A549 (cell line): ENCODE results near the gene TCEAL9. TPM values are rescaled to one million over a fixed set of nuclear protein-coding genes. Genes with fewer than 3 reads are reported as not detected.

Experiments
- ATAC-seq, 2 experiments: fragments of 200-7000 bp in 1 of 2; fragments of >200 bp in 1 of 2; cut with Nextera tagmentation in 1 of 2; cut with Tn5 transposase in 1 of 2; 3 replicates each; pipeline versions ENCODE4 v1.8.0 to v1.9.1; 2018 to 2020; ENCODE audit warnings: mild to moderate bottlenecking in 1 of 2, moderate library complexity in 1 of 2
- CTCF ChIA-PET: fragments of 300-600 bp; sonication (Branson Sonifier 250); formaldehyde crosslinking; extraction: SDS; loops from one replicate; lab custom pipeline; 2021; ENCODE audit warnings: antibody characterized with exemption, inconsistent platforms; lab: Yijun Ruan, JAX
- POLR2A ChIA-PET: fragments of 350-600 bp; formaldehyde crosslinking; extraction: SDS; loops from one replicate; lab custom pipeline; 2021; ENCODE audit warnings: antibody characterized with exemption, inconsistent platforms; lab: Yijun Ruan, JAX
- DNase-seq, 2 experiments: peaks; one replicate each; pipeline versions ENCODE4 v3.0.0 to v3.0.0-alpha.2; 2011 to 2016; ENCODE audit warnings: low read depth in 1 of 2, low spot score in 1 of 2
- FAIRE-seq: peaks from 2 replicates; lab custom pipeline; 2011; peaks lifted over from hg19 to GRCh38; lab: Jason Lieb, UNC
- H3K27ac ChIP-seq, 2 experiments: fragments of >200 bp; sonication (Bioruptor Twin); formaldehyde crosslinking; 3 replicates each; pipeline ENCODE4 v1.5.1; 2016 to 2017
- H3K4me1 ChIP-seq: fragments of >200 bp; sonication (Bioruptor Twin); formaldehyde crosslinking; 3 replicates; pipeline ENCODE4 v1.6.1; 2016
- H3K4me2 ChIP-seq: fragments of >200 bp; sonication (Bioruptor Twin); formaldehyde crosslinking; 3 replicates; pipeline ENCODE4 v1.6.1; 2016
- H3K4me3 ChIP-seq: fragments of >200 bp; sonication (Bioruptor Twin); formaldehyde crosslinking; 3 replicates; pipeline ENCODE4 v1.5.1; 2016
- H3K9me3 ChIP-seq: fragments of >200 bp; sonication (Bioruptor Twin); formaldehyde crosslinking; 3 replicates; pipeline ENCODE4 v1.6.1; 2016
- CEBPB ChIP-seq, 2 experiments: fragments of >200 bp in 1 of 2; sonication (Bioruptor Twin) in 1 of 2; formaldehyde crosslinking in 1 of 2; IDR thresholded peaks; 2 replicates each; pipeline ENCODE4 v1.6.1; 2012 to 2016
- CHD2 ChIP-seq: fragments of 150-350 bp; IDR thresholded peaks from 2 replicates; pipeline ENCODE4 v1.6.1; 2014; ENCODE audit warnings: low read length; ENCODE audit not compliant: partially characterized antibody
- EHF ChIP-seq: fragments of 250-450 bp; sonication (Bioruptor Pico); IDR thresholded peaks from 2 replicates; pipeline ENCODE4 v1.5.0; 2020; ENCODE audit warnings: mild to moderate bottlenecking
- EHMT2 ChIP-seq: fragments of 200-600 bp; sonication (generic); IDR thresholded peaks from 2 replicates; pipeline ENCODE4 v1.6.1; 2016; ENCODE audit warnings: antibody characterized with exemption, low read depth, mild to moderate bottlenecking, moderate library complexity
- ESRRA ChIP-seq: fragments of 150-350 bp; IDR thresholded peaks from 2 replicates; pipeline ENCODE4 v1.6.1; 2014; ENCODE audit warnings: mild to moderate bottlenecking, low read length, borderline replicate concordance
- FOSB ChIP-seq: fragments of 250-450 bp; sonication (Bioruptor Pico); IDR thresholded peaks from 2 replicates; pipeline ENCODE4 v1.5.0; 2020; ENCODE audit warnings: mild to moderate bottlenecking, moderate library complexity
- FOSL2 ChIP-seq, 2 experiments: fragments of 450-650 bp in 1 of 2; fragments of >200 bp in 1 of 2; sonication (Bioruptor Twin) in 1 of 2; formaldehyde crosslinking; IDR thresholded peaks; 2 replicates each; pipeline versions ENCODE4 v1.5.0 to v1.6.1; 2016 to 2020; ENCODE audit warnings: mild to moderate bottlenecking in 1 of 2, moderate library complexity in 1 of 2
- FOXS1 ChIP-seq: fragments of 250-450 bp; sonication (Bioruptor Pico); IDR thresholded peaks from 2 replicates; pipeline ENCODE4 v1.5.0; 2020; ENCODE audit warnings: mild to moderate bottlenecking, moderate library complexity
- HOXA7 ChIP-seq: fragments of 250-450 bp; sonication (Bioruptor Pico); IDR thresholded peaks from 2 replicates; pipeline ENCODE4 v1.5.0; 2020; ENCODE audit warnings: mild to moderate bottlenecking, moderate library complexity
- HOXB5 ChIP-seq: fragments of 250-450 bp; sonication (Bioruptor Pico); IDR thresholded peaks from 2 replicates; pipeline ENCODE4 v1.5.0; 2020; ENCODE audit warnings: mild to moderate bottlenecking, moderate library complexity
- JUN ChIP-seq, 2 experiments: fragments of >200 bp; sonication (Bioruptor Twin); formaldehyde crosslinking; IDR thresholded peaks; 2 replicates in 1 of 2; 3 replicates in 1 of 2; pipeline ENCODE4 v1.6.1; 2016 to 2017
- JUNB ChIP-seq: fragments of >200 bp; sonication (Bioruptor Twin); formaldehyde crosslinking; IDR thresholded peaks from 2 replicates; pipeline ENCODE4 v1.6.1; 2016
- KDM1A ChIP-seq: fragments of 200-600 bp; sonication (generic); IDR thresholded peaks from 2 replicates; pipeline ENCODE4 v1.6.1; 2016; ENCODE audit warnings: low read depth, mild to moderate bottlenecking
- KDM5A ChIP-seq: fragments of 200-600 bp; sonication (generic); IDR thresholded peaks from 2 replicates; pipeline ENCODE4 v1.6.1; 2016; ENCODE audit warnings: antibody characterized with exemption, mild to moderate bottlenecking
- NFE2L2 ChIP-seq: fragments of 150-350 bp; conservative IDR thresholded peaks from 2 replicates; pipeline ENCODE4 v1.6.1; 2014; ENCODE audit warnings: low read length
- PHF8 ChIP-seq: fragments of 200-600 bp; sonication (generic); IDR thresholded peaks from 2 replicates; pipeline ENCODE4 v1.6.1; 2016; ENCODE audit warnings: low read depth, mild to moderate bottlenecking, antibody characterized with exemption, moderate library complexity, borderline replicate concordance
- POLR2A ChIP-seq: IDR thresholded peaks from 2 replicates; pipeline ENCODE4 v1.6.1; 2012; ENCODE audit warnings: mild to moderate bottlenecking, low read length
- RAD21 ChIP-seq, 2 experiments: fragments of >200 bp in 1 of 2; sonication (Bioruptor Twin) in 1 of 2; formaldehyde crosslinking in 1 of 2; IDR thresholded peaks in 1 of 2; conservative IDR thresholded peaks in 1 of 2; 2 replicates in 1 of 2; 3 replicates in 1 of 2; pipeline ENCODE4 v1.6.1; 2012 to 2018; ENCODE audit warnings: inconsistent platforms in 1 of 2
- RNF2 ChIP-seq: fragments of 200-600 bp; sonication (generic); IDR thresholded peaks from 2 replicates; pipeline ENCODE4 v1.6.1; 2016; ENCODE audit warnings: low read depth, mild to moderate bottlenecking, antibody characterized with exemption, moderate library complexity, borderline replicate concordance
- SREBF2 ChIP-seq: fragments of 450-650 bp; IDR thresholded peaks from 2 replicates; pipeline ENCODE4 v1.6.1; 2014; ENCODE audit warnings: mild to moderate bottlenecking, moderate library complexity
- TFCP2L1 ChIP-seq: fragments of 250-450 bp; sonication (Bioruptor Pico); IDR thresholded peaks from 2 replicates; pipeline ENCODE4 v1.5.0; 2021; ENCODE audit warnings: mild to moderate bottlenecking
- WGBS: methylation state at CpG from one replicate; pipeline ENCODE4 v1.1.6; 2017; ENCODE audit errors: missing lambda C conversion rate; 5-methylcytosine and 5-hydroxymethylcytosine counted together
- polyA plus RNA-seq, 4 experiments: library from polyadenylated mRNA; depleted of rRNA in 3 of 4; stranded (reverse); fragments of >200 nt; fragmentation: RNase III in 1 of 4; extraction: RNeasy Plus Mini Kit Qiagen cat#74134 plus additional on column Dnase treatment in 1 of 4; gene quantifications; 2 replicates in 3 of 4; 3 replicates in 1 of 4; pipeline ENCODE4 v1.2.3, GENCODE V29; 2011 to 2017
- TF ChIP-seq, protein P1 (sequence below): fragments of 450-650 bp; IDR thresholded peaks from 2 replicates; pipeline ENCODE4 v1.6.1; 2014; ENCODE audit warnings: antibody characterized with exemption
- TF ChIP-seq, protein P2 (sequence below): fragments of 200-600 bp; sonication (generic); IDR thresholded peaks from 2 replicates; pipeline ENCODE4 v1.6.1; 2016; ENCODE audit warnings: antibody characterized with exemption, mild to moderate bottlenecking, moderate library complexity

TCEAL9 gene
- polyA plus RNA-seq, 2 of the 4 experiments (the other 2 are of a cell fraction), result 83.7 to 153 TPM

DNA sequence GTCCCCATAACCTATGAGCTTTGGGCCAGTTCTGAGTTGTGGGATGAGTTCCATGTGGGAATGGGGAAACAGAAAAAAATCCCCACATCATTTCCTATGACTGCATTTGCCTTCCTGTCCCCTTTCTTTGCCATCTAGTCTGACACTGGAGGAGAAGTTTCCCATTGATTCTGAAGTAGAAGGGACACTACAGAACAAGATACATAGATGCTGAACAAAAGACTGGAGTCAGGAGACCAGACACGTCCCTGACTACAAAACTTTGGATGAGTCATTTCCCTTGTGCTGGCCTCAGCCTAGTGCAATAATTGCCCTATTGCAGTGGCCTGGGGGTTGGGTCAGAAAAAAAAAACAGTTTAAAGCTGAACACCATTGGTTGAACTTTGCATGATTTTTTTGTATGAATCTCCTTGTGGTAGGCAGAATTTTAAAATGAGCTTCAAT, 42.1 kb downstream of the TCEAL9 start:
- WGBS, result 0% methylated on average over 1 of the region's 1 CpG
- peak; percentile 88 to 89 for ATAC-seq
- peak; percentile 23 for FAIRE-seq
- TF ChIP-seq POLR2A, result no peak
- no peak for TF ChIP-seq FOXS1 (CRISPR knock-in tag)
- TF ChIP-seq ESRRA, result no peak
- no peak for TF ChIP-seq FOSB (CRISPR knock-in tag)
- peak; percentile 39; the same call in 1 of the 2 replicates for TF ChIP-seq FOSL2 (IDR thresholded peaks at IDR 0.05)
- peak; percentile 67 for TF ChIP-seq FOSL2 (CRISPR knock-in tag; IDR thresholded peaks at IDR 0.05)
- no peak for TF ChIP-seq TFCP2L1 (CRISPR knock-in tag)
- TF ChIP-seq SREBF2, result no peak
- peak in 1 of 2 experiments; percentile 29; a peak in 1 of 4 replicates for TF ChIP-seq CEBPB (IDR thresholded peaks at IDR 0.05)
- TF ChIP-seq, all 56 proteins: peak for 2
- H3K9me3 ChIP-seq, result no peaks in the 10 kb centered on the region
- ChIA-PET POLR2A (interaction anchor here (1.1 kb wide), 1 partner anchor 22 kb away, joined by 6 read pairs; the partner anchor contains the start of gene BEX3), CTCF (interaction anchor here (0.6 to 2.5 kb wide), 3 partner anchors 55 to 1549 kb away, joined by 4 to 12 read pairs (median 4); no protein-coding TSS in a partner anchor)
- peaks cover 20% of the 10 kb centered on the region for H3K4me1 ChIP-seq
- peak; percentile 11 to 64 for DNase-seq
- peak overlapping the region; percentile 49 for H3K4me2 ChIP-seq
- no peak overlapping the region for H3K4me3 ChIP-seq
- peak overlapping the region; percentile 60 to 76 for H3K27ac ChIP-seq

DNA sequence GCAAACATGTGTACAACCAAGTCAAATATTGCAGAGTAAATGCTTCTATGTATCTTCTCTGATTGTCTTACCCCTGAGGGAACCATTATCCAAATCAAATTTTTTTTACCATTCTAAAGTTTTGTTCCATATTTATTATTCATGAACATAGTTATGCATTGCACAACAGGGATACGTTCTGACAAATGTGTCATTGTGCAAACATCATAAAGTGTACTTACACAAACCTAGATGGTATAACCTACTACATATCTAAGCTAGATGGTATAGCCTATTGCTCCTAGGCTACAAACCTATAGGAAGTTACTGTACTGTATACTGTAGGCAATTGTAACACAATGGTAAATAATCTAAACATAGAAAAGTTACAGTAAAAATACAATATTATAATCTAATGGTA, 43.4 kb downstream of the TCEAL9 start:
- H3K4me1 ChIP-seq, result peaks cover 25% of the 10 kb centered on the region
- POLR2A ChIA-PET, result no interaction called here
- DNase-seq (no peak), FAIRE-seq (no peak), ATAC-seq (no peak)
- 8% methylated on average over 1 of the region's 1 CpG for WGBS
- H3K4me3 ChIP-seq, result no peak overlapping the region
- CTCF ChIA-PET, result no interaction called here
- TF ChIP-seq JUN (IDR thresholded peaks at IDR 0.05) (no peak), KDM1A (no peak), PHF8 (no peak), FOSB (CRISPR knock-in tag) (no peak), EHF (CRISPR knock-in tag) (no peak), NFE2L2 (no peak), HOXA7 (CRISPR knock-in tag) (no peak), FOSL2 (IDR thresholded peaks at IDR 0.05) (no peak), FOSL2 (CRISPR knock-in tag; IDR thresholded peaks at IDR 0.05) (peak; percentile 34; the same call in 1 of the 2 replicates), JUNB (no peak), CEBPB (IDR thresholded peaks at IDR 0.05) (peak in 1 of 2 experiments; percentile 71; a peak in 1 of 4 replicates), RAD21 (conservative IDR thresholded peaks at IDR 0.05 in 1 of 2, IDR thresholded peaks at IDR 0.05 in 1 of 2) (no peak)
- TF ChIP-seq, protein P1, sequence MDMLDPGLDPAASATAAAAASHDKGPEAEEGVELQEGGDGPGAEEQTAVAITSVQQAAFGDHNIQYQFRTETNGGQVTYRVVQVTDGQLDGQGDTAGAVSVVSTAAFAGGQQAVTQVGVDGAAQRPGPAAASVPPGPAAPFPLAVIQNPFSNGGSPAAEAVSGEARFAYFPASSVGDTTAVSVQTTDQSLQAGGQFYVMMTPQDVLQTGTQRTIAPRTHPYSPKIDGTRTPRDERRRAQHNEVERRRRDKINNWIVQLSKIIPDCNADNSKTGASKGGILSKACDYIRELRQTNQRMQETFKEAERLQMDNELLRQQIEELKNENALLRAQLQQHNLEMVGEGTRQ, result no peak
- no peaks in the 10 kb centered on the region for H3K9me3 ChIP-seq
- no peak overlapping the region; a peak in 1 of 6 replicates for H3K27ac ChIP-seq
- peak overlapping the region; percentile 23; the same call in 1 of the 3 replicates for H3K4me2 ChIP-seq

DNA sequence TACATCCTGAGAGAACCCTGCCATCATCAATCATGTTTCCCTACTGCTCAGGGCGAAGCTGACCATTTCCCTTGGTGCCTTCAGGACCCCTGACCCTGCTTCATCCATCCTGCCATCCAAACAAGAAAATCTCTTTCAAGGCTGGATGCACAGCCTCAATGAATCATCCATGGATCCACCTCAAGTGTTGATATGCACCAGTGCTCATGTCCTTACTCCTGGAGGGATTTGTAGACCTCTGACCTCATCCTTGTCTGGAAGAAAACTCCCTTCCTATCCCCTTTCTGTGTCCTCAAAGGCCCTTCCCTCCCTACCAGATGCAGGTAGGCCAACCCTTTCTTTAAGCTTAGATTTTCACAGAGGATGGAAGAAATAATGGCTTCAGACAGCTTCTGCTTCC, 44.6 kb downstream of the TCEAL9 start:
- H3K4me2 ChIP-seq, result no peak overlapping the region
- POLR2A ChIA-PET, result no interaction called here
- FAIRE-seq (no peak), DNase-seq (no peak)
- TF ChIP-seq HOXB5 (CRISPR knock-in tag) (no peak), RNF2 (no peak), HOXA7 (CRISPR knock-in tag) (no peak), PHF8 (no peak), CEBPB (IDR thresholded peaks at IDR 0.05) (no peak), KDM5A (no peak), CHD2 (no peak), EHMT2 (no peak)
- TF ChIP-seq, protein P2, sequence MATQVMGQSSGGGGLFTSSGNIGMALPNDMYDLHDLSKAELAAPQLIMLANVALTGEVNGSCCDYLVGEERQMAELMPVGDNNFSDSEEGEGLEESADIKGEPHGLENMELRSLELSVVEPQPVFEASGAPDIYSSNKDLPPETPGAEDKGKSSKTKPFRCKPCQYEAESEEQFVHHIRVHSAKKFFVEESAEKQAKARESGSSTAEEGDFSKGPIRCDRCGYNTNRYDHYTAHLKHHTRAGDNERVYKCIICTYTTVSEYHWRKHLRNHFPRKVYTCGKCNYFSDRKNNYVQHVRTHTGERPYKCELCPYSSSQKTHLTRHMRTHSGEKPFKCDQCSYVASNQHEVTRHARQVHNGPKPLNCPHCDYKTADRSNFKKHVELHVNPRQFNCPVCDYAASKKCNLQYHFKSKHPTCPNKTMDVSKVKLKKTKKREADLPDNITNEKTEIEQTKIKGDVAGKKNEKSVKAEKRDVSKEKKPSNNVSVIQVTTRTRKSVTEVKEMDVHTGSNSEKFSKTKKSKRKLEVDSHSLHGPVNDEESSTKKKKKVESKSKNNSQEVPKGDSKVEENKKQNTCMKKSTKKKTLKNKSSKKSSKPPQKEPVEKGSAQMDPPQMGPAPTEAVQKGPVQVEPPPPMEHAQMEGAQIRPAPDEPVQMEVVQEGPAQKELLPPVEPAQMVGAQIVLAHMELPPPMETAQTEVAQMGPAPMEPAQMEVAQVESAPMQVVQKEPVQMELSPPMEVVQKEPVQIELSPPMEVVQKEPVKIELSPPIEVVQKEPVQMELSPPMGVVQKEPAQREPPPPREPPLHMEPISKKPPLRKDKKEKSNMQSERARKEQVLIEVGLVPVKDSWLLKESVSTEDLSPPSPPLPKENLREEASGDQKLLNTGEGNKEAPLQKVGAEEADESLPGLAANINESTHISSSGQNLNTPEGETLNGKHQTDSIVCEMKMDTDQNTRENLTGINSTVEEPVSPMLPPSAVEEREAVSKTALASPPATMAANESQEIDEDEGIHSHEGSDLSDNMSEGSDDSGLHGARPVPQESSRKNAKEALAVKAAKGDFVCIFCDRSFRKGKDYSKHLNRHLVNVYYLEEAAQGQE, result no peak
- TF ChIP-seq, all 56 proteins: peak for 0
- CTCF ChIA-PET, result no interaction called here
- WGBS, result 55% methylated on average over 1 of the region's 1 CpG
- no peak for ATAC-seq
- H3K4me1 ChIP-seq, result peaks cover 25% of the 10 kb centered on the region
- no peaks in the 10 kb centered on the region for H3K9me3 ChIP-seq
- H3K27ac ChIP-seq, result no peak overlapping the region
- no peak overlapping the region for H3K4me3 ChIP-seq
